Measurements from ENCODE around the gene SH2D1B.

GRCh38 chr1:162351246-162351842 lies 60.6 kb downstream of the SH2D1B start:
- TF ChIP-seq, protein P1, sequence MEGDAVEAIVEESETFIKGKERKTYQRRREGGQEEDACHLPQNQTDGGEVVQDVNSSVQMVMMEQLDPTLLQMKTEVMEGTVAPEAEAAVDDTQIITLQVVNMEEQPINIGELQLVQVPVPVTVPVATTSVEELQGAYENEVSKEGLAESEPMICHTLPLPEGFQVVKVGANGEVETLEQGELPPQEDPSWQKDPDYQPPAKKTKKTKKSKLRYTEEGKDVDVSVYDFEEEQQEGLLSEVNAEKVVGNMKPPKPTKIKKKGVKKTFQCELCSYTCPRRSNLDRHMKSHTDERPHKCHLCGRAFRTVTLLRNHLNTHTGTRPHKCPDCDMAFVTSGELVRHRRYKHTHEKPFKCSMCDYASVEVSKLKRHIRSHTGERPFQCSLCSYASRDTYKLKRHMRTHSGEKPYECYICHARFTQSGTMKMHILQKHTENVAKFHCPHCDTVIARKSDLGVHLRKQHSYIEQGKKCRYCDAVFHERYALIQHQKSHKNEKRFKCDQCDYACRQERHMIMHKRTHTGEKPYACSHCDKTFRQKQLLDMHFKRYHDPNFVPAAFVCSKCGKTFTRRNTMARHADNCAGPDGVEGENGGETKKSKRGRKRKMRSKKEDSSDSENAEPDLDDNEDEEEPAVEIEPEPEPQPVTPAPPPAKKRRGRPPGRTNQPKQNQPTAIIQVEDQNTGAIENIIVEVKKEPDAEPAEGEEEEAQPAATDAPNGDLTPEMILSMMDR (IDR thresholded peaks at IDR 0.05; ENCODE audit: poor library complexity), result no peak
- TF ChIP-seq EZH2 (IDR thresholded peaks at IDR 0.05; ENCODE audit: borderline replicate concordance), result no peak
- no peak for TF ChIP-seq EZH2phosphoT487 (IDR thresholded peaks at IDR 0.05; ENCODE audit: low read depth, severe bottlenecking, unreplicated experiment)

Data from hepatocyte (in vitro differentiated cells).